Pulmonary artery endothelial cell (primary cell): ENCODE measurements around the gene PLXNA3. TPM values are rescaled to one million over a fixed set of nuclear protein-coding genes. Genes with fewer than 3 reads are reported as not detected.
"Not testable (repeated sequence)": the region's sequence is repeated elsewhere in the genome, so short reads cannot be mapped to it uniquely, and the experiment has no call there.

Experiments used
- DNase-seq: peaks from one replicate; pipeline ENCODE4 v3.0.0-alpha.2; 2011; ENCODE audit warnings: low read depth, low spot score
- total RNA-seq: library from RNA; depleted of rRNA; stranded (reverse); fragments of >200 nt; gene quantifications from 2 replicates; pipeline ENCODE4 v1.2.3, GENCODE V29; 2014

PLXNA3 gene
- total RNA-seq, 1 donor from 2014 or later, result 6.9 TPM

GRCh38 chrX:154501423-154501822 lies 43.3 kb downstream of the PLXNA3 start:
- not testable (repeated sequence) for DNase-seq

- DNase-seq, result no peak
These were observed 44.0 kb downstream of the PLXNA3 start for GRCh38 chrX:154502098-154502497.

DNA sequence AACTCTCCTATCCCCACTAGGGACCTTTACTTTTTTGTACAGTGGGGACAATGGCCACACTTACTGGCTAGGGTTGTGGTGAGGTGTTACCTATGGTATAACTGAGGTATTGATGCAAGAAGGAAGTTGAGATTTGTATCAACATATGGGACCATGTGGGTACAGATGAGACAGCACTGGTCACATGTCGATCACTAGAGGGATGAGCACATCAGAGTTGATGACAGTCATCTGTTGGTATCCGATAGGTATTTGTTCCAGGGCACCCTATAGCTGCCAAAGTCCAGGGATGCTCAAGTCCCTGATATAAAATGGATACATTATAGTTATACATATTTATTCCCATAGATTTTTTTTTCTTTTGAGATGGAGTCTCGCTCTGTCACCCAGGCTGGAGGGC lies 44.9 kb downstream of the PLXNA3 start:
- no peak for DNase-seq

DNA sequence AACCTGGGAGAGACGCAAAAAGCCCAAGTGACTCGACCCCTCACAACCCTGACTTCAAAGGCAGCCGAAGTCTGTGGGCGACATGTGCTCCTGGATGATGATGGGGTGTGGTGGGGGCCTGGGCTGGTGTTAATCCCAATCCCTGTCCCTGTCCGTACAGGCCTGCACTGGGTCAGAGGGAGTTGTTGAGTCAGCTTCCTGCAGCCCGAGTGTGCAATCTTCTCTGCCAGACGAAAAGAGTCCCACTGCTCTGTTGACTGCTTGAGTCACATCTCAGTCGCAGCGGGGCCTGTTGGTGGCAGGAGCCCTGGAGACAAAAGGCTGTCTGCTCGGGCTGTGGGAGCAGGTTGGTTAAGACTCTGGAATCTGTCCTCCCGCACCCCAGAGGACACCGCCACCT lies 47.7 kb downstream of the PLXNA3 start:
- DNase-seq, result no peak

DNA sequence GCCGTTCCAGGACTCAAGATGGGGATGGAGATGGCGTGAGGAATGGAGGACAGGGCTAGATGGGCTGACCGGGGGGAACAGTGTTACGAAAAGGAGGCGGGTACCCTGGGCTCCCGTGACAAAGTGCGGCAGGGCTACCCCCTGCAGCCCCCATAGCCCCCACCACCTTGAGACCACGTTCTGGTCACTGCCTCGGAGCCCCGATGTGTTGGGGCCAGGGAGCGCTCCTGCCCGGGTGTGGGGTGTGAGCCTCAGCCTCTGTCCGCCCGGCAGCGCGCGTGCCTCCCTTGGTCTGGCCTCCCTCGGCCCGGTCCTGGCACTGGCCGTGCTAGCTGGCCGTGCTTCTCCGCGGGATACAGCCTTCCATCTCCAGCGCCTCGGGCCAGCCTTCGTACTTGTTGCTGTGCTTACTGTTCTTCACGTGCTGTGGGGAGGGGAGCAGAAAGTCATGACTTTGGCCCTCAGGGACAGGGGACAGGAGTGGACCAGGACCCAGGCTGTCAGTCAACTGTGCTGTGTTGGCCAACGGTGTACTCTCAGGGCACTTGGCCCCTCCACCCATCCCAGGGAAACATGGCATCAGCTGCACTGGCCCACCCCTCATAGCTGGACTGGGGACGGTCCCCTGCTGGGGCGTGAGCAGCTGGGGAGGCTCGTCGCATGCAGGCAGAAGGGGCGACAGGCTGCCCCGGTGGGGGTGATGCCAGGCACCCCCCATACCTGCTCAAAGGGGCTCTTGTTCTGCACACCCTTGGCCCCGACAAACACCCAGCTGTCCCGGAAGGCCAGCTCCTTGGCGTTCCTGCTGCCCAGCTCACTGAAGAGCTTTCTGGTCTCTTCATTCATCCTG lies 48.6 kb downstream of the PLXNA3 start:
- DNase-seq, result no peak

- no peak for DNase-seq
These were observed 49.7 kb downstream of the PLXNA3 start for GRCh38 chrX:154507673-154508383.

DNA sequence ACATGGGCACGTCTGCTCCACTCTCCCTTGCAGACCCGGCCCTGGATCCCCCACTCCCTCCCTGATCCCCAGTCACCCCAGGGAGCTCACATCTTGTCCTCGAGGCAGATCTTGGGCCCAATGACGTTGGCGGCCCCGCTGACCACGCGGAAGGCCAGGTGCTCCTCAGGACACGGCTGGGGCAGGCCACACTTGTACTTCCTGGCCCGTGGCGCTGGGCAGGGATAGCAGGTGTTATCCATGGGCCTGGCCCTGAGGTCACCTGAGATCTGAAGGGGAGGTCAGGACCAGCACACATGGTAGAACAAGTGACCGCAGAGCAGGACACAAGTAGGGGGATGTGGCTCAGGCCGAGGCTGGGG lies 50.3 kb downstream of the PLXNA3 start:
- no peak for DNase-seq

GRCh38 chrX:154509455-154509854 lies 51.4 kb downstream of the PLXNA3 start:
- DNase-seq, result no peak

- no peak for DNase-seq
These were observed 53.7 kb downstream of the PLXNA3 start for GRCh38 chrX:154511761-154512160.

DNA sequence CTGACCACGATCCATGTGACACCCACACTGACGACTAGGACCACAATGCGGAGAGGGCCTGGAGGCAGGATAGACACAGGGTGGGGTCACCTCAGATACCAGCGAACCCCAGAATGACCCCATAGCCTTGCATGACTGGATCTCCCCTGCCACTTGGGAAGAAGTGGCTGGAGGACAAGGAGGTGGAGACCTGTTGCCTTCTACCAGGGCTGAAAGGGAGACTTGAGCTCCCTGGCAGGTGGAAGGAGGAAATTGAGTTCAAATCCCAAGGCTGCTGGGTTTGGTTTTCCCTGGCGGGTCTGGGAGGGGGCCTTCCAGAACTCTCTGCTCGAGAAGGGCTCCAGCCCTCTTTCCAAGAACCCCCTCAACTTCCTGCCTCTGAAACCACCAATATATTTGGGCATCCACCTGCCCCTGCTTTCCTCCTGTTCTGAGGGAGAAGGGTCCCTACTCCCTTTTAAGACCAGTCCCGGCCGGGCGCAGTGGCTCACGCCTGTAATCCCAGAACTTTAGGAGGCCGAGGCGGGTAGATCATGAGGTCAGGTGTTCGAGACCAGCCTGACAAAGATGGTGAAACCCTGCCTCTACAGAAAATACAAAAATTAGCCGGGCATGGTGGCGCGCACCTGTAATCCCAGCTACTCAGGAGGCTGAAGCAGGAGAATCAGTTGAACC lies 54.9 kb downstream of the PLXNA3 start:
- no peak for DNase-seq

GRCh38 chrX:154513716-154514115 lies 55.6 kb downstream of the PLXNA3 start:
- no peak for DNase-seq

GRCh38 chrX:154515090-154515965 lies 57.2 kb downstream of the PLXNA3 start:
- no peak for DNase-seq

DNA sequence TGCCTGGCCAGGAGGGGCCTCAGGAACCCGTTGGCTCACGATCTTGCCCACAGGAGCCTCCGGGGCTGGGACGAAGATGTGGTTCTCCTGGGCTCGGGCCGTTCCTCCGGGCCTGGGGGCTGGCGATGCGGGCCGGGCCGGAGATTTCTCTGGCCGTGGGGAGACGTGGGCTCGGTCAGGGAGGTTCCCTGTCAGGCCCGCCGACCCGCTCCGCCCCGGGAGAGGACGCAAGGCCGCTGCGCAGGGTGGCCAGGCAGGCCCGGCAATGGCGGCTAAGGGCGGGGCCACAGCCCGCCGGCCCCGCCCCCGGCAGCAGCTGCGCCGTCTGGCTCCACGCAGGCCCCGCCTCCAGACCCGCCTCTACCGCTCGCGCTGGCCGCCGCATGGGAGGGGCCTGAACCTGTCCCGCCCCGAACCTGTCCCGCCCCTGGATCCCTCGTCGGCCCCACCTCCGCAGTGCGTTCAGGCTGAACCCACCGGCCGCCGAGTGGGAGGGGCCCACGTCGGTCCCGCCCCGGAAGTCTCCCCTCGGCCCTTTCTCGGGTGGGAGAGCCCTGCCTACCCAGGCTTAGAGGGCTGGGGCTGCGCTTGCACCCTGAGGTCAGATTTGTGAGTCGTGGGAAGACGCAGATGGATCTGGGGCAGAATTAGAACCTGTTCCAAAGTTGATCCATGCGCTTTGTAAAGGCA lies 58.0 kb downstream of the PLXNA3 start, which contains the start of gene FAM3A:
Gene FAM3A (minus strand): TSS at position 267 of the 690 bp plus-strand sequence. CDS start 460 bp downstream, outside the sequence.
- DNase-seq, result peak; percentile 63

DNA sequence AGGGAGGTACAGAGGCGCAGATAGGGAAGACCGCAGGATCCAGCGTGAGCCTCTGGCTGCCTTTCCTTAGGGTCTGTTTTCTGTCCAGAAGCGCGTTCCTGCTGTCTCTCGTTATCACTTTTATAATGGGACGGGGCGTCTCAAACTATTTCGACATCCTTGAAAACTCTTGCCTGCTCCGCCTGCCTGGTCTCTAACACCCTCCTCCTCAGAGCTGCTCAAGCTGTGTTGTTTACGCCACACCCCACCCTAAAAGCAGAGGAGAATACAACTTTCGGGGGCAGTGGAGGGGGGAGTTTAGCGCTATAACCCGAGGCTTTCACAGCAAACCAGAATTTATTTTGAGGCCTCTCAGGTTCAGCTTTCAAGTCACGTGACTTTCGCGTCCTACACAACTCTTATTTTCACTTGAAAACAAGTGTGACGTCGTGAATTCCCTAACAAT lies 58.6 kb downstream of the PLXNA3 start:
- DNase-seq, result no peak

DNA sequence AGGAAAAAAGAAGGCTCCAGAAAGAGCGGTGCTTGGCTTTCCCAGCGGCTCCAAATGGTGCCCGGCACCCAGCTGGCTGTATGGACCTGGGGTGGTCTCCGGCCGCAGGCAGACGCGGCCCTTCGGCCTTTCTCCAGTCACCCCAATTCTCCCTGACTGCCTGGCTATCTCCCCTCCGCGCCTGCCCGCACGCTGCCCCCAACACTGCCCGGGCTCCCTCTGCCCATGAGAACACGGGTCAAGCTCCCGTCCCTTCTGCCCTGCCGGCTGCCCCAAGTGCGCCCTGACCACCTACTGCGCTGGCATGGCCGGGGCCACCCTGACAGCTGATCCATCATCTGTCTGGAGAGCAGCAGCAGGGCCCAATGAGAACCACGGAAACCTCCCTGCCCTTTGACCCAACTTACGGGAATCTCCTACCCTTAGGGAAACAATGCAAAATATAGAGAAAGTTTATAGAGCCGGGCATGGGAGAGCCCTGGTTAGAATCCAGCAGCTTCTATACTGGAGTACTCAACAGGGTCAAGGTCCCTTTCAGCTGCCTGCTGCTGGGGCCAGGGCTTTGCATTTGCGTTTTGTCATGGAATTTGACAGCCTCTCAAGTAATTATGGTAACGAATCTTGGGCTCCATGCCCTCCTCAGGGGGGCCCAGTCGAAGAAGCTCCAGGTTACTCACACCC lies 59.2 kb downstream of the PLXNA3 start:
- DNase-seq, result no peak

- no peak for DNase-seq
These were observed 61.3 kb downstream of the PLXNA3 start for GRCh38 chrX:154519389-154519788.

- DNase-seq, result no peak
These were observed 67.8 kb downstream of the PLXNA3 start for GRCh38 chrX:154525606-154526490.

GRCh38 chrX:154526901-154527675 lies 69.0 kb downstream of the PLXNA3 start:
- no peak for DNase-seq
